Keratinocyte (primary cell): ENCODE results near the gene VAV2.

Experiments used
- CTCF ChIP-seq, 3 experiments: IDR thresholded peaks in 1 of 3; conservative IDR thresholded peaks in 1 of 3; optimal IDR thresholded peaks in 1 of 3; 2 replicates in 2 of 3; 3 replicates in 1 of 3; pipeline versions ENCODE3 to v1.5.1; 2011; ENCODE audit warnings: low read length in 3 of 3, mild to moderate bottlenecking in 3 of 3, moderate library complexity in 2 of 3, control low read depth in 1 of 3, inconsistent platforms in 1 of 3; ENCODE audit not compliant: insufficient read depth in 2 of 3; ENCODE audit errors: extremely low read depth in 1 of 3
- EZH2 ChIP-seq: IDR thresholded peaks from one replicate; pipeline ENCODE4 v1.6.1; 2012; ENCODE audit warnings: inconsistent platforms, mild to moderate bottlenecking, low read length, moderate library complexity

GRCh38 chr9:133991964-133992779, at the start of gene VAV2:
- TF ChIP-seq CTCF (optimal IDR thresholded peaks at IDR 0.05 in 1 of 3, IDR thresholded peaks at IDR 0.05 in 1 of 3, conservative IDR thresholded peaks at IDR 0.05 in 1 of 3; ENCODE audit: extremely low read depth in 1 of 3, insufficient read depth in 2 of 3, low read length in 3 of 3), result no peak
- TF ChIP-seq EZH2, result no peak
